Measurements from ENCODE around the gene ATG16L2.

DNA sequence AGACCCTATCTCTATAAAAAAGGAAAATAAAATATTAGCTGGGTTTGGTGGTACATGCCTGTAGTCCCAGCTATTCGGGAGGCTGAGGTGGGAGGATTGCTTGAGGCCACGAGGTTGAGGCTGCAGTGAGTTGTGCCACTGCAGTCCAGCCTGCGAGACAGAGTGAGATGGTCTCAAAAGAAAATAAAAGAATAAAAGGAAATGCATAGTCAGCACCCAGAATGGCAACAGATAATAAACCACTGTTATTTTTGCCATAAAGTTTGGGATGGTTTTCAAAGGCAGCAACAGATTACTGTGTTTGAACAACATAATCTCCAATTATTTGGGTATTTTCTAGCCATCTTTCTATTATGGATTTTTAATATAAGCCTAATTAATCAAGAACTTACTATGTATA lies 61.9 kb downstream of the ATG16L2 start:
- TF ChIP-seq, protein P1, sequence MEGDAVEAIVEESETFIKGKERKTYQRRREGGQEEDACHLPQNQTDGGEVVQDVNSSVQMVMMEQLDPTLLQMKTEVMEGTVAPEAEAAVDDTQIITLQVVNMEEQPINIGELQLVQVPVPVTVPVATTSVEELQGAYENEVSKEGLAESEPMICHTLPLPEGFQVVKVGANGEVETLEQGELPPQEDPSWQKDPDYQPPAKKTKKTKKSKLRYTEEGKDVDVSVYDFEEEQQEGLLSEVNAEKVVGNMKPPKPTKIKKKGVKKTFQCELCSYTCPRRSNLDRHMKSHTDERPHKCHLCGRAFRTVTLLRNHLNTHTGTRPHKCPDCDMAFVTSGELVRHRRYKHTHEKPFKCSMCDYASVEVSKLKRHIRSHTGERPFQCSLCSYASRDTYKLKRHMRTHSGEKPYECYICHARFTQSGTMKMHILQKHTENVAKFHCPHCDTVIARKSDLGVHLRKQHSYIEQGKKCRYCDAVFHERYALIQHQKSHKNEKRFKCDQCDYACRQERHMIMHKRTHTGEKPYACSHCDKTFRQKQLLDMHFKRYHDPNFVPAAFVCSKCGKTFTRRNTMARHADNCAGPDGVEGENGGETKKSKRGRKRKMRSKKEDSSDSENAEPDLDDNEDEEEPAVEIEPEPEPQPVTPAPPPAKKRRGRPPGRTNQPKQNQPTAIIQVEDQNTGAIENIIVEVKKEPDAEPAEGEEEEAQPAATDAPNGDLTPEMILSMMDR (IDR thresholded peaks at IDR 0.05): no peak
- no peak for TF ChIP-seq ZFX (IDR thresholded peaks at IDR 0.05; ENCODE audit: borderline replicate concordance)

Data from 22Rv1 (cell line).